A673 (cell line): ENCODE results near the gene EEF2K.
"Not testable (repeated sequence)": the region's sequence is repeated elsewhere in the genome, so short reads cannot be mapped to it uniquely, and the experiment has no call there.

Source experiments
- CTCF ChIP-seq: fragments of 300-800, 200-600 bp; sonication (generic); conservative IDR thresholded peaks from 2 replicates; pipeline ENCODE4 v1.5.1; 2017; ENCODE audit warnings: low read depth, mild to moderate bottlenecking, antibody characterized with exemption, low read length, moderate library complexity, mixed read lengths
- EZH2 ChIP-seq: fragments of 200-600 bp; sonication (generic); IDR thresholded peaks from 2 replicates; pipeline ENCODE4 v1.6.1; 2017; ENCODE audit warnings: borderline replicate concordance, low read depth, mild to moderate bottlenecking, mixed read lengths, antibody characterized with exemption, low read length; ENCODE audit not compliant: poor library complexity, severe bottlenecking

- not testable (repeated sequence) for TF ChIP-seq CTCF, EZH2
Observed at GRCh38 chr16:22172642-22173041, 33.4 kb upstream of the EEF2K start.
